GM18867 (cell line): ENCODE results near the gene ELAVL1.
"Not testable (repeated sequence)": the region's sequence is repeated elsewhere in the genome, so short reads cannot be mapped to it uniquely, and the experiment has no call there.

Experiments used
- ATAC-seq: cut with Tn5 transposase; IDR thresholded peaks from one replicate; pipeline ENCODE4 v1.9.1; 2021; ENCODE audit warnings: mild to moderate bottlenecking, moderate library complexity; ENCODE audit not compliant: unreplicated experiment

ELAVL1 gene

DNA sequence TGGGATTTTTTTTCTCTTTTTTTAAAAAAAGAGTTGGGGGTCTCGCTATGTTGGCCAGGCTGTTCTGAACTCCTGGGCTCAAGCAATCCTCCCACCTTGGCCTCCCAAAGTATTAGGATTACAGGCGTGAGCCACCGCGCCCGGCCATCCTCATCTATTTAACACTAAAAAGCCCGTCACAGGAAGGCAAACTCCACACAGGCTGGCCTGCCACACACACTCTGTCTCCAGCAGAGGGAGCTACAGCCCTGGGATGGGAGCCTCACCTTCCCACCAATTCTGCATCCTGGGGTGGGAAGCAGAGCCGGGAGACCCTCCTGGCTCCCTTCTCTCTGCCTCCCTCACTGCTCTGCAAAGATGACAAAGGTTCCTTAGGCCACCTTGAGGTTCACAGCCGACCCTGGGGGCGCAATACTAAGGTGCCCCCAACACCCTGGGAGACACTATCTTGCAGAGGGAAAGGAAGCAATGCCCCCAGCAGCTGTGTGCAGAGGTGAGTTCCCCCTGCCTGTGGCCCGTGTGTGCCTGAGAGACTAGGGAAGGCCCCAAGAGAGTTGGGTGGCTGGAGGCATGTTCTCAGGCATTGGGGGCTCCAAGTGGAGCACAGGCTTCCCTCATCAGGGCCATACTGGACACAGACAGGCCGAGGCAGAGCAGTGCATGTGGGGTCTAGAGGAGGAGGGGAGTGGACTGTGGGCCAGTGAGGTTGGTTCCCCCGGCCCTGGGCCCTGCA is 34.6 kb downstream of the ELAVL1 start:
- no peak for ATAC-seq

DNA sequence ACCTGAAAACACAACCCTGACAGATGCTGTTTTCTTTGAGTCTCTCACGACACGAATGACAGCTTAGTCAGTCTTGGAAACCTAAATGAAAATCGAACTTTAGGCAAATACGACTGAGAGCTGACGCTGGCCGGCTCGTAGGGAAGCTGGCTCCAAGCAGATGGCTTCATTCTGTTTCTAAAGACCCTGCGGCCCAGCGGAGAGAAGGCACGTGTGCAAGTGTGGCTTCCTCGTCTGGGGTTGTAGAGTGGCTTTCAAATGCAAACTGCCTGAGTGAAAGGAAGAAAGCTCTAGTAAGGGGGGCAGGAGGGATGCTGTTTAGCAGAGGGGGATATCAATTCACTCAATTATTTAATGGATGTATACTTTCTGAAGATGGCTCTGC is 35.9 kb downstream of the ELAVL1 start:
- no peak for ATAC-seq

DNA sequence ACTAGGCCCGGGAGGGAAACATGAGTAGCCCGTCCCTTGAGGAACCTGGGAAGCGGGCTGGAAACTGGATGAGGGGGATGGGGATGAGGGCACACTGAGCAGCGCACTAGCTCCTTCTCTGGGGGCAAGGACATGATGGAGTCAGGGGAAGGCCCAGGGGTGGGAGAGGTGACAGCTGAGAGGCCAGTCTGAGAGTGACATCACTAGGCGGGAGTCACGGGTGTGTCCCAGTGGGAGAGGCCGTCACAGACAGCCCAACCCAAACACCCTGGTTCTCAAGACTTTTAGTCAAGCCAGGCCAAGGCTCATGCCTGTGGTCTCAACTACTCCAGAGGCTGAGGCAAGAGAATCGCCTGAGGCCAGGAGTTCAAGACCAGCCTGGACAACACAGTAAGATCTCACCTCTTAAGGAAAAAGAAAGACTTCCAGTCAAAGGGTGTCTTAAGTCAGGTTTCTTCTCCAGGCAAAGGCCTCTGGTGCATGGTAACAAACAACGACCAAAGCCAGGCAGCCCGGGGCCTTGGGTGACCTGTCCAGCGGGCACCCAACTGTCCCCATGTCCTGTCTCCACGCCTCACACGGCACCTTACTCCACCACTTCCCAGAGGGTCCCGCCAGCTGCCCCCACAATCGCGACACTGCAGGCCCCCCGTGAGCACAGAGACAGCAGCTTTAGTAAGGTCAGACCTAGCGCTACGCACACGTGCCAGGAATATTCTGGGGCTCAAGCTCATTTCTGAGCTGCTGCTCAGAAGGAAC is 36.5 kb downstream of the ELAVL1 start:
- no peak for ATAC-seq

DNA sequence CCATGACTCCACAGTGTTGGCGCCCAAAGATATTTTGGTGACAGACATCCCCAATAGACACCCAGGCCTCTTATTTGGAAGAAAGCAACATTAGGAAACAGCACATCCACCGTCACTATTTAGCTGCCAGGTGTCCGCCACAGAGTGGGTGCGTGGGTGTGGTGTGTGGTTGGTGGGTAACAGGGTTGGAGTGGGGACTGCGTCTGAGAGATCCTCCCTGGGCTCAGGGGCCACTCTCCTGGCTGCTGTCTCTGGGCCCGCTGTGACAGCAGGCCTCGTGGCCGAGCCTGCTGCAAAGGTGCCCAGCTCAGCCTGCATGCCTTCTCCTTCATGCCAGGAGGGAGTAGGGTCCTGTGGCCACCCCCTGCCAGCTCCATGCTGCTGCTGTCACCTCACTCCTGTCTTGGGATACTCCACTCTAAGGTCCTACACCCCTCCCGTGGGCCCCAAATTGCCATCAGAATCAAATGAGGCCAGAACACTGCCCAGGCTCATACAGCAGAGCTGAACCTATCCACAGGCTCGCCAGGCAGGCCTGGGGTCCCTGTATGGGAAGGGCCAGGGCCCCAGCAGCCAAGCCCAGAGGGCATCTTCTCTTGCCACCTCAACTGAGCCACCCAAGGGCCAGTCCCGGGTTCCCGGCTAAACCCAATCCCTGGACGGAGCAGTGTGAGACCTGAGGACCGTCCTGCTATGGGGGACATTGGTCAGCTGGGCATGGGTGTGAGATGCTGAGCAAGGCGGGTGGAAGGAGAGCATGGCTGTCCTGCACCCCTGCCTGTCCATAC is 37.2 kb downstream of the ELAVL1 start:
- ATAC-seq = no peak

DNA sequence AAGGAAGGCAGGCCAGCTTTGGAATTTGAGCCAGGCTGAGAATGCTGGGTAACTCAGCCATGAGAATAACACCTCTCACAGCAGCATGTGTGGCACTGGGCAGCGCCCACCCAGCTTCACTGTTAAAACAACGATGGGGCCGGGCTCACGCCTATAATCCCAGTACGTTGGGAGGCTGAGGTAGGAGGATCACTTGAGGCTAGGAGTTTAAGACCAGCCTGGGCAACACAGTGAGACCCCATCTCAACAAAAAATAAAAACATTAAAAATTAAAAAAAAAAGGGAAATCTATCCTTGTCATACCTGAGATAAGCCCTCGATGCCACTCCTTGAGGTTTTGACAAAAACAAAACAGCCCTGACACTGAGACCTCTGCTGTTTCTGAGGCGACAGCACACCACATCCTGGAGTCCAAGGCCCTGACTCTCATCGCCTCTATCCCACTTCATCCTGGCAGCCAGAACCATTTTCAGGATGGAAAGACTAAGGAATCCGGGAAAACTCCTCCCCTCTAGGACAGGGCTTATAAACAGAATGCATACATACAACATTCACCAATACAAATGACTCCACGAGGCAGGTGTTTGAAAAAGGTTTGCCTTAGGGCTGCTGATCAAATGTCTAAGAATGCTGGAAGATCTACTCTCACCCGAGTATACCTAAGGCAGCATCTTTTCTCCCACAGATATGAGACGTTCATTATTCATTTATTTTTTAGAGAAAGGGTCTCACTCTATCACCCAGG is 39.3 kb downstream of the ELAVL1 start:
- no peak for ATAC-seq

DNA sequence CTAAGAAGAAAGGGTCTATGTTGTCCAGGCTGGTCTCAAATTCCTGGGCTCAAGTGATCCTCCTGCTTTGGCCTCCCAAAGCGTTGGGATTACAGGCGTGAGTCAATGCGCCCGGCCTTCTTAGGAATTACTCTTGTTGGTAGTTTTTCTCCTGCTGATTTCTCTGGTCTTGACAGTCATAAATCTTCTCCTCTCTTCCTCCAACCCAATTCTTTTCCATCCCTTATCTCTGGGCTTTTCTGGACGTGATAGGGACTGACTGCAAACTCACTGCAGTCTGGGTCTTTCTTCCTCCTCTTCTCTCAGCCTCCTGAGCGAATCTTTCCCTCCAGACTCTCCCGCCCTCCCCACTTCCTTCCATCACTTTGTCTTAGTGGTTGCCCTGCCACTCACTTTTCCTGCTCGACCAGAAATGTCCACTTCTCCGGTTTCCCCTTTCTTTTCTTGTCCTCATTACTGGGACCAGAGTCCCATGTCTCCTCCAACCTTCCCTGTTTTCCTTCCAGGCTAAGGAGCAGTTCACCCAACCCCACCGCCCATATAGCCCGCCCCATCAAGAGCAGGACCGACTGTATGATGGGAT is 40.1 kb downstream of the ELAVL1 start:
- no peak for ATAC-seq

DNA sequence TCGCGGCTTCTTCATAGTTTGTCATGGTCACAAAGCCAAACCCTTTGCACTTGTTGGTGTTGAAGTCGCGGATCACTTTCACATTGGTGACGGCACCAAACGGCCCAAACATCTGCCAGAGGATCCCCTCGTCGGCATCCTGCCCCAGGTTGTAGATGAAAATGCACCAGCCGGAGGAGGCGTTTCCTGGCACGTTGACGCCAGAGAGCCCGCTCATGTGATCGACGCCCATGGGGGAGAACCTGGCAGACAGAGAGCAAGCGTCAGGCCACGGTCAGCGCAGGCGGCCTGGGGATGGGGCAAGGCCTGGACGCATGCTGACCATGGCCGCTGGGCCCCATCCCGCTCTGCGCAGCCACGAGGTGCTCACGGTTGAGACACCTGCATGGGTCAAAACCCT is 41.9 kb downstream of the ELAVL1 start:
- no peak for ATAC-seq

DNA sequence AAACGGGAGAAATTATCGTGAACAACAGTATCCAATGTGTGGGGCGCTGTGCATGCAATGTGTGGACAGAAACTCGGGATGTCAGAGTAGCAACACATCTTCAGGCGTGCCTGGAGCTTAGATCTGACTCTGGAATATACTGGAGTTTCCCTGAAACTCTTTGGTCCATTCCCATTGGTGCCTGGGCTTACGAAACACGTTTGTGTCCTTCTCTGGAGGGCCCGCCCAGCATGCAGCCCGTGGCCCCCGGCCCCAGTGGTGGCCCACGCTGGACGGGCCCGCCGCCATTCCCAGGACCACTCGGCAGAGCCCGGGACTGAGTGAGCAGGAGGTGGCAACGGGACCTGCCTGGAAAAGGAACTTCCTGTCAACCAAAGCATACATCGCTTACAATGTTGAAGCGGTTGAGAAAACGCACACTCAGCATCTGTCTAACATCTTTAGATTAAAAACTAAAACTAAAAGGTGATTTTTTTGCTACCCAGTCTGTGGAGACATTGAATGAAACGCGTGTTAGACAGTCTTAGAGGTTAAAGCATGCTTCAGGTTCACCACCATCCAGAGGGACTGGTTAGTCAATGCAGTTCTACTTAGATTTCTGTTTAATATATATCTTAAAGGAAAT is 42.7 kb downstream of the ELAVL1 start:
- ATAC-seq = no peak

DNA sequence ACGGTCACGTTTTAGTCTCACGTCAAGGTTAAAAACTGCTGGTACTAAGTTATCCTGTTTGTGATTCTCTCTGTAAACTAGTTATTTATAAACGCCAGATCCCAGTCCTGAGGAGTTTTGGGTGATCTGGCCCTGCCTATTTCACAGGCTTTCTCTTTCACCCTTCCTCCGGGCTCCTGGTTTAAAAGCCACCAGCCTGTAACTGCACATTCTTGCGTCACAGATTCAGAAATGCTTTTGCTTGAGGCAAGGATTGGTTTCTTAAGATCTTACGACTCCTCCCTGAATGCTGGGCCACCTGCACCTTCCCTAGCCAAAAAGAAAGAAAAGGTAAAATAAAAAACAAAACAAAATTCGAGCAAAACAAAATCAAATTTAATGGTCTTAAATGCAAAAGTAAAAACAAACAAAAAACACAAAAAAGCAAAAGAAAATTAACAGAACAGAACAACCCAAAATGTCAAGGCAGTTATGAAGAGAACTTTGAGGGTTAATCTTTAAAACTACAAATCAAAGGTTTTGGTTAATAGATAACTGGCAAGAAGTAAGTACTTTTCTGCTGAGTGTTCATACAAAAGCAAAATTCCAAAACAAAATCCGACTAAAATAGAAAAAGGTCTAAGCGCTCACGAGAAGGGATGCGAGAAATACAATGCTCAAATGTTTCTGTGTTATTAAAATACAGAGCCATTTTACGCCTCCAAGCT is 43.4 kb downstream of the ELAVL1 start:
- ATAC-seq = no peak

DNA sequence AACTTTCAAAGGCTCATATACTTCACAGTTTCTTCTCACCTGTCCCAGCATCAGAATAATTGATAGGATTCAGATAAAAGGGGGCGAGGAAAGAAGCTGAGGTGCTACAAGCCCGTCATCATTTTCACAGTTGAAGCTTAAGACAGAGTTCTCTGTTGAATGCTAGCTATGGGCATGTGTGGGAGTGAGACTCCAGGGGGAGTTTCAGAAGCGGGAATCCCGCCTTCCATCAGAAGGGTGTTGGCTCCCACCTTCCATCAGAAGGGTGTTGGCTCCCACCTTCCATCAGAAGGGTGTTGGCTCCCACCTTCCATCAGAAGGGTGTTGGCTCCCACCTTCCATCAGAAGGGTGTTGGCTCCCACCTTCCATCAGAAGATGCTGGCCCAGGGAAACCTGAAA is 44.4 kb downstream of the ELAVL1 start:
- ATAC-seq = not testable (repeated sequence)

DNA sequence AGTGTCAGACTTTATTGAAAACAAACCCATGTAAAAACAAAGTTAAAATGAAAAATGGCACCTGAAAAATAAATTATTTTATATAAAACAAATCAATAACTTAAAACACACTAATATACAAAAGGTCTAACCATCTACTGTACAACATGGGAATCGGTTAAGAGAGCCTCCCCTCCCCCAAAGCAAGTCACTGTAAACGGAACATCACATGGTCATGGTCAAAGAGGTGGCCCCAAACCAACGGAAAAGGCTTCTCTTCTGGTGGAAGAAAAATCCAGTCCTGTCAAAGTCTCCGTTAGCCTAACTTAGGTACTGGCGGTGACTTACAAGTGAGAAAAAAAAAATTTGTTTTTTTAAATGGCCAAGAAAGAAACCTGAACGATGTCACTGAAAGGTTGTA is 46.2 kb downstream of the ELAVL1 start:
- ATAC-seq = no peak

DNA sequence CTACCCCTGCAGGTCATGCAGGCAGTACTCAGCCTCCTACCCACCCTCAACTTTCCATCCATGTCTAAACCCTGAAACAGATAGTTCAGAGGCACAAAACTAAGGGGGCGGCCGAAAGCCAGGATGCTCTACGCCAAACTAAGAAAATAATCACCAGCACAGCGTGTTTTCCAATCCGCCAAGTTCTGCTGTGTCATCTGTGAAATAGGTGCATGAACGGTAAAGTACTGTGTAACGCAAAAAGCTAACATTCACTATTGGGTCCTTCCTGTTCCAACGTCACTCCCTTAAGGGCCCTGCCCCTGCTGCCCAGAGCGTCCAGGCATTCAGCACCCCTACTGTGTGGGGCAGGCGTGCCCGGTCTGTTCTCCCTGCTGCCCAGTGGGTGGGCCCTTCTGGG is 49.7 kb downstream of the ELAVL1 start:
- ATAC-seq = no peak

DNA sequence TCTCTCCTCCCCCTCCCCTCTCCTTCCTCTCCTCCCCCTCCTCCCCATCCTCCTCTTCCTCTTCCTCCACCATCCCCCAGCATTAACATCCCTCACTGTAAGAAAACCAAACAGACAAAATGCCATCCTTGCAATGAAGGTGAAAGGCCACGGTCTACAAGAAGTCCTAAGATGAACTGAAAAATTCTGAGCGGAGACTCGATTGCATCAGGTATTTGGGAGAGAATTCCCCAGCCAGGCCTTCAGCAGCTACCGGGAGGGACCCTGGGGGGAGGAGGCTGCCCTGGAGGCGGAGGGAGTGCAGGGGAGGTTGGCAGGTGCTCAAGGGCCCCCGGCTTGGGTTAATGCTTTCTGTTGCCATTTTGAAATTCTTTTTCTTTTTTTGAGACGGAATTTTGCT is 51.9 kb downstream of the ELAVL1 start:
- no peak for ATAC-seq

DNA sequence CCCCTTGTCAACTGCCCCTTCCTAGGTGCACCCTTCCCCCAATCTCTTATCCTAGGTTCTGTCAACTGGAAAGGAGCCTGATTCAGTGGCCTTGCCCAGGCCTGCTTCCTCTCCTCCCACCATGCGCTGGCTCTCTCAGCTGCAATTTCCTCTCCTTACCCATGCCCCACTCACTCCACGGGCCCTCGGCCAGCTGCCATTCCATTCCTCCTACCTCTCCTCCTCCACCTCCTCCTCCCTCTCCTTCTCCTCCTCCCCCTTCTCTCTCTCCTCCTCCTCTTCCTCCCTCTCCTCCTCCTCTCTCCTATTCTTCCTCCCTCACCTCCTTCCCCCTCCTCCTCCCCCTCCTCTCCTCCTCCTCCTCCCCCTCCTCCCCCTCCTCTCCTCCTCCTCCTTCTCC is 52.4 kb downstream of the ELAVL1 start:
- no peak for ATAC-seq

DNA sequence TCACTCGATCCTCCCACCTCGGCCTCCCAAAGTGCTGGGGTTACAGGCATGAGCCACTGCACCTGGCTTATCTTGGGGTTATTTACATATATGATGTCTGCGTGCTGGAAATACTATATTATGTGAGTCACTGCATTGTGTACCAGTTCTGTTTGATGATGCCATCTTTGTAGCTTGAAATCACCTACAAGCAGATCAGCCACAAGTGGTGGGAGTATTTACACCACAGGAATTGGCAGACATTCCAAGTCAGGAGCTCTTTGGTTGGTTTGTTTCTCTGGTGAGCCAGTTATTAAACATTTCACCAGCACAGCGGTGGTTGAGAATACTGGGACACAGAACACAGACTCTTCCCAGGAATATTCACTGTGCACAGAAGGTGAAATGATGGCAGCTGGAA is 57.5 kb downstream of the ELAVL1 start:
- ATAC-seq = no peak

DNA sequence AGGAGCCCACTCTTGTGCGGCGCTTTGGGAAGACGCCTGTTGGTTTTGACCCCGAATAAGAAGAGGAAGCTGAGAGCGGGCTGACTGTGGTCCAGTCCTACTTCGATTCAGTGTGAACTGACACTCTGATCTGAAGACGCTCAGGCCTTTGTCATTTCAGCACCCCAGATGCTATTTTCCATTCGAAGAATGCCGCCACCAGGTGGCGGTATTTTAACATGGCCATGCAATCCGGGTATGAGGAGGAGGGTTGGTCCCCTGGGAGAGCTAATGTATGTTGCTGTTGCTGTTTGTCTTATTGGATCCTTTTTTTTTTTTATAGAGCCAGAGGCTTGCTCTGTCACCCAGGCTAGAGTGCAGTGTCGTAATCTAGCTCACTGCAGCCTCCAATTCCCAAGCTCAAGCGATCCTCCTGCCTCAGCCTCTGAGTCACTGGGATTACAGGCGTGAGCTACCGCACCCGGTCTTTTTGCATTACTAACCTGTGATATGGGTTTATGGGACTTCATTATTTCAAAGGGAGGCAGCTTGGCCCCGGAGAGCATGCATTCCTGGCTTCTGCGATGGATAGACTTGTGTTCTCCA is 61.2 kb downstream of the ELAVL1 start:
- ATAC-seq = peak; percentile 27

DNA sequence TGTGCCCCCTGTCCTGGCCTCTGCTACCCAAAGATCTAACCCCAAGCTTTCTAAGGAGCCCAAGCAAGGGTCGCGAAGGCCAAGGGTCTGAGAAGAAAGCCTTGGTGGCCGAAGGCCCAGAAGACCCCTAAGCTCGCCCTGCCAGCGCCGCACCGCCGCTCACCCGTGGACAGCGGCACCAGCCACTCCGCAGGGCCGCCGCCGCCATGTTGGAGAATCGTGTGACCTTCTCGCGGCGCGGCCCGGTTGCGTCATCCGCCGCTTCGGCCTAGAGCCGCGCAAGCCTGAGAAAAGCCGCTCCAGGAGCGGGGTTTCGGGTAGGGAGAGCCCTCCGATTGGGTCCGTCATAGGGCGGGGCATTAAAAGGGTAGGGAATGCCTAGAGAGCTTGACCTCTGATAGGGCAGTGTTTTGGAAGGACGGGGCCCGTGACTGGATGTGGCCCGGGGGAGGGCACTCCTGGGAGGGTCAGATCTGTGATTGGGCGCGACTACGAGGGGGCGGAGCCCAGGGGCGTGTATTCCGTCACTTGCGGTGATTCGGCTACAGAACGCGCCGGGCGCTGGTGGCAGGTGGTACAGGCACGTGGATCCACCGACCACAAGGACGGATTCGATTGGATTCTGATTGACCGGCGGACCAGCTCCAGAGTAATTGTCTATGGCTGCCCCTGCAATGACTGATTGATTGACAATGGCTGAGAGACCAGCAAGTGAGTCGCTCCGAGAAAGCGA is 61.8 kb downstream of the ELAVL1 start, which contains the start of gene TIMM44:
Gene TIMM44 (minus strand): TSS at position 223 of the 733 bp plus-strand sequence. CDS start 15 bp downstream, at position 208.
- ATAC-seq = peak; percentile 93

DNA sequence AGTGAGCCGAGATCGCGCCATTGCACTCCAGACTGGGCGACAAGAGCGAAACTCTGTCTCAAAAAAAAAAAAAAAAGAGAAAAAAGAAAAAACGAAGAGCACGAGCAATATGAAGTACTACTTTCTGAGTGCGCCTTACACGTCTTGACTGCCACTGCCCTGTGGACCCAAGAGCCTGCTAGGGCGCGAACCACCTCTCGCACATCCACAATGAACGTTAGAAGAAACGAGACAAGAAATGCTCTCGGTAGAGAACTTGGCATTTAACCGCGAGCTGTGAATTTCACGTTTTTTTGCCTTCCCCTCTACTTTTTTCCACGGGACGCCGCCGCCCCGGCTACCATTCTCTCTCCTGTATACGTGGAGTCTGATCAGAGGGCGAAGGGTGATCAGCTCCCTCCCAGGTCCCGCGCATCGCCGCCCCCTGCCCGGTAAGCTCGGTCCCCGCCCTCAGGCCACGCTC is 62.4 kb downstream of the ELAVL1 start:
- peak; percentile 16 for ATAC-seq
